Thyroid gland (tissue), 4 donors: Measurements from ENCODE around the gene CD22. TPM values are rescaled to one million over a fixed set of nuclear protein-coding genes. Genes with fewer than 3 reads are reported as not detected.

ENCODE experiments used
- DNase-seq, 2 donors: peaks; one replicate each; pipeline ENCODE4 v3.0.0-alpha.2; 2019
- H3K27ac ChIP-seq, 3 donors: fragments of 200-600 bp; sonication (generic); 1 replicate in 2 of 3; 2 replicates in 1 of 3; pipeline ENCODE4 v1.5.1; 2016 to 2019; ENCODE audit warnings: mild to moderate bottlenecking in 1 of 3, moderate library complexity in 1 of 3
- H3K27me3 ChIP-seq: fragments of 200-600 bp; sonication (generic); one replicate; pipeline ENCODE4 v1.5.1; 2019
- H3K36me3 ChIP-seq, 2 donors: fragments of 200-600 bp; sonication (generic); one replicate each; pipeline ENCODE4 v1.5.1; 2016 to 2019
- H3K4me1 ChIP-seq, 2 donors: fragments of 200-600 bp; sonication (generic); one replicate each; pipeline ENCODE4 v1.5.1; 2017 to 2019
- H3K4me3 ChIP-seq, 3 donors: fragments of 200-600 bp; sonication (generic); replicated peaks in 1 of 3; 1 replicate in 2 of 3; 2 replicates in 1 of 3; pipeline ENCODE4 v1.5.1; 2016; ENCODE audit warnings: mild to moderate bottlenecking in 1 of 3
- H3K9me3 ChIP-seq: fragments of 200-600 bp; sonication (generic); one replicate; pipeline ENCODE4 v1.5.1; 2017
- CTCF ChIP-seq, 6 experiments: fragments of 200-600 bp in 3 of 6; fragments of 450-650 bp in 3 of 6; sonication (generic) in 3 of 6; IDR thresholded peaks; one replicate each; pipeline ENCODE4 v1.5.1; 2016 to 2019; ENCODE audit warnings: antibody characterized with exemption in 6 of 6, mild to moderate bottlenecking in 2 of 6, inconsistent platforms in 1 of 6, moderate library complexity in 1 of 6
- POLR2A ChIP-seq, 2 donors: fragments of 450-650 bp; IDR thresholded peaks; one replicate each; pipeline ENCODE4 v1.6.1; 2017; ENCODE audit warnings: antibody characterized with exemption in 2 of 2, mild to moderate bottlenecking in 2 of 2, moderate library complexity in 1 of 2
- WGBS, 2 donors: methylation state at CpG; one replicate each; pipeline ENCODE4 v1.1.5; 2017; 5-methylcytosine and 5-hydroxymethylcytosine counted together
- intact Hi-C: fragments of 100-400 bp; cut with DNase I; formaldehyde crosslinking; loops from one replicate; pipeline ENCODE4 v1.15.1; 2023
- total RNA-seq, 4 donors: library from RNA; depleted of rRNA; stranded (reverse); fragments of >200 nt; gene quantifications; one replicate each; pipeline ENCODE4 v1.2.3, GENCODE V29; 2016

CD22 gene
- total RNA-seq, 4 donors from 2014 or later = 0.68 to 18.4 (median 2.0) TPM

GRCh38 chr19:35337097-35337983, 8.4 kb downstream of the CD22 start:
- no peak for DNase-seq
- WGBS, 2 donors = 86 to 88% methylated on average over 22 to 24 of the region's 25 CpGs
- H3K4me1 ChIP-seq = no peaks in the 10 kb centered on the region
- H3K9me3 ChIP-seq = no peaks in the 10 kb centered on the region
- H3K27me3 ChIP-seq = no peaks in the 10 kb centered on the region
- H3K36me3 ChIP-seq = no peaks in the 10 kb centered on the region
- no peak overlapping the region for H3K4me3 ChIP-seq
- TF ChIP-seq POLR2A (IDR thresholded peaks at IDR 0.05) (no peak), CTCF (IDR thresholded peaks at IDR 0.05) (no peak)
- intact Hi-C loops = no loop called here
- H3K27ac ChIP-seq = no peak overlapping the region

GRCh38 chr19:35337984-35338296, 9.0 kb downstream of the CD22 start:
- Histone ChIP-seq H3K4me1 (no peaks in the 10 kb centered on the region), H3K4me3 (no peak overlapping the region), H3K27ac (no peak overlapping the region), H3K9me3 (no peaks in the 10 kb centered on the region), H3K27me3 (no peaks in the 10 kb centered on the region), H3K36me3 (no peaks in the 10 kb centered on the region)
- no peak for DNase-seq
- TF ChIP-seq CTCF (IDR thresholded peaks at IDR 0.05) (no peak), POLR2A (IDR thresholded peaks at IDR 0.05) (no peak)
- intact Hi-C loops = no loop called here
- whole genome bisulfite sequencing, 2 donors = 79 to 89% methylated on average over 13 of the region's 13 CpGs

- intact Hi-C loops = no loop called here
Observed at GRCh38 chr19:35340431-35340830, 11.4 kb downstream of the CD22 start.

GRCh38 chr19:35341006-35341405, 12.0 kb downstream of the CD22 start:
- Histone ChIP-seq H3K36me3 (no peaks in the 10 kb centered on the region), H3K27me3 (no peaks in the 10 kb centered on the region), H3K27ac (no peak overlapping the region), H3K4me3 (no peak overlapping the region), H3K4me1 (no peaks in the 10 kb centered on the region), H3K9me3 (no peaks in the 10 kb centered on the region)
- DNase-seq = no peak
- TF ChIP-seq CTCF (IDR thresholded peaks at IDR 0.05) (no peak), POLR2A (IDR thresholded peaks at IDR 0.05) (no peak)
- intact Hi-C loops = no loop called here
- WGBS, 2 donors = 89 to 90% methylated on average over 12 to 16 of the region's 16 CpGs

More at GRCh38 chr19:35340431-35340830, 11.4 kb downstream of the CD22 start:
- DNase-seq = no peak
- Histone ChIP-seq H3K36me3 (no peaks in the 10 kb centered on the region), H3K27me3 (no peaks in the 10 kb centered on the region), H3K4me3 (no peak overlapping the region), H3K27ac (no peak overlapping the region), H3K4me1 (no peaks in the 10 kb centered on the region), H3K9me3 (no peaks in the 10 kb centered on the region)
- TF ChIP-seq POLR2A (IDR thresholded peaks at IDR 0.05) (no peak), CTCF (IDR thresholded peaks at IDR 0.05) (no peak)
- 88 to 91% methylated on average over 6 to 7 of the region's 11 CpGs for WGBS, 2 donors

- intact Hi-C loops = no loop called here
- H3K36me3 ChIP-seq = no peaks in the 10 kb centered on the region
- H3K27me3 ChIP-seq = no peaks in the 10 kb centered on the region
- 89 to 90% methylated on average over 11 to 14 of the region's 14 CpGs for WGBS, 2 donors
- H3K27ac ChIP-seq = no peak overlapping the region
- H3K4me3 ChIP-seq = no peak overlapping the region
- no peaks in the 10 kb centered on the region for H3K4me1 ChIP-seq
- H3K9me3 ChIP-seq = no peaks in the 10 kb centered on the region
- TF ChIP-seq CTCF (IDR thresholded peaks at IDR 0.05) = no peak
- TF ChIP-seq POLR2A (IDR thresholded peaks at IDR 0.05) = no peak
- no peak for DNase-seq
Observed at GRCh38 chr19:35341565-35342225, 12.7 kb downstream of the CD22 start.
